H1 (cell line): ENCODE measurements around the gene AGPAT4.
"Not testable (repeated sequence)": the region's sequence is repeated elsewhere in the genome, so short reads cannot be mapped to it uniquely, and the experiment has no call there.

Experiments used
- CHD2 ChIP-seq: IDR thresholded peaks from 2 replicates; pipeline ENCODE4 v1.6.1; 2012; ENCODE audit warnings: low read length, improper control_type of control experiment
- CTCF ChIP-seq, 3 experiments: IDR thresholded peaks; 1 replicate in 2 of 3; 2 replicates in 1 of 3; pipeline versions ENCODE4 v1.5.1 to v1.6.1; 2011; ENCODE audit warnings: low read length in 3 of 3, mild to moderate bottlenecking in 3 of 3, inconsistent platforms in 2 of 3, low read depth in 1 of 3, moderate library complexity in 1 of 3; ENCODE audit not compliant: insufficient read depth in 1 of 3; ENCODE audit errors: control extremely low read depth in 1 of 3
- EZH2 ChIP-seq: fragments of 200-600 bp; sonication (generic); IDR thresholded peaks from 2 replicates; pipeline ENCODE4 v1.7.1; 2012; ENCODE audit warnings: low read depth, mild to moderate bottlenecking, moderate library complexity, low read length, inconsistent platforms; ENCODE audit not compliant: severe bottlenecking
- MAX ChIP-seq: IDR thresholded peaks from 2 replicates; pipeline ENCODE4 v1.6.1; 2012; ENCODE audit warnings: inconsistent platforms
- RAD21 ChIP-seq, 2 experiments: IDR thresholded peaks in 1 of 2; conservative IDR thresholded peaks in 1 of 2; 2 replicates each; pipeline ENCODE4 v1.6.1; 2011; ENCODE audit warnings: low read depth in 2 of 2, low read length in 2 of 2, improper control_type of control experiment in 1 of 2, inconsistent platforms in 1 of 2, mild to moderate bottlenecking in 1 of 2, moderate library complexity in 1 of 2
- ZNF274 ChIP-seq: IDR thresholded peaks from 2 replicates; pipeline ENCODE4 v1.7.0; 2012; ENCODE audit warnings: low read length, borderline replicate concordance; ENCODE audit errors: extremely low read depth

- TF ChIP-seq RAD21 (IDR thresholded peaks at IDR 0.05 in 1 of 2, conservative IDR thresholded peaks at IDR 0.05 in 1 of 2; ENCODE audit: low read depth in 2 of 2, low read length in 2 of 2); CTCF (IDR thresholded peaks at IDR 0.05; ENCODE audit: control extremely low read depth in 1 of 3, insufficient read depth in 1 of 3, low read depth in 1 of 3, low read length in 3 of 3); MAX; EZH2; ZNF274; CHD2: not testable (repeated sequence)
Measured at GRCh38 chr6:161172769-161173168, 101.1 kb downstream of the AGPAT4 start.
